HCT116 (cell line): ENCODE results near the gene NPL. TPM values are rescaled to one million over a fixed set of nuclear protein-coding genes. Genes with fewer than 3 reads are reported as not detected.

Source experiments
- ATAC-seq: fragments of 200-7000 bp; cut with Tn5 transposase; 2 replicates; pipeline ENCODE4 v1.9.1; 2020; ENCODE audit warnings: mild to moderate bottlenecking, moderate library complexity
- BruUV-seq: library from RNA; stranded (reverse); fragments of 400-500 nt; replicated peaks from 2 replicates; lab custom pipeline; 2021; lab: Mats Ljungman, UMichigan
- CTCF ChIA-PET: fragments of 300-600 bp; sonication (Branson Sonifier 250); formaldehyde crosslinking; loops from one replicate; lab custom pipeline; 2021; ENCODE audit warnings: antibody characterized with exemption; lab: Charles Lee
- POLR2A ChIA-PET: fragments of 300-600, 350-600 bp; sonication (Branson Sonifier 250); formaldehyde crosslinking; loops from one replicate; lab custom pipeline; 2021; ENCODE audit warnings: antibody characterized with exemption; lab: Charles Lee
- RAD21 ChIA-PET, 2 experiments: fragments of 300-600 bp; sonication (Branson Sonifier 250); formaldehyde crosslinking; loops; one replicate each; lab custom pipeline; 2023; ENCODE audit warnings: low total read pairs in 2 of 2; ENCODE audit not compliant: uncharacterized antibody in 2 of 2, unreplicated experiment in 2 of 2, low non-redundant PET in 1 of 2; lab: Charles Lee
- DNase-seq: peaks from one replicate; pipeline ENCODE4 v3.0.0-alpha.2; 2010; ENCODE audit warnings: low read depth, low spot score
- H2AFZ ChIP-seq: fragments of 200-600 bp; shearing (Covaris generic), sonication (generic); 2 replicates; pipeline ENCODE4 v1.6.1; 2017; ENCODE audit warnings: low read depth, mixed run types, mixed read lengths, antibody characterized with exemption, low read length; ENCODE audit not compliant: poor library complexity, severe bottlenecking
- H3K27ac ChIP-seq: 2 replicates; pipeline ENCODE4 v1.5.1; 2012; ENCODE audit warnings: low read depth, low read length
- H3K27me3 ChIP-seq: fragments of 200-600 bp; sonication (generic); 2 replicates; pipeline ENCODE4 v1.6.1; 2016; ENCODE audit warnings: mixed run types, low read length, mixed read lengths; ENCODE audit not compliant: insufficient read depth
- H3K36me3 ChIP-seq, 2 experiments: fragments of 200-500 bp in 1 of 2; fragments of 200-600 bp in 1 of 2; sonication (Bioruptor generic) in 1 of 2; sonication (generic) in 1 of 2; 2 replicates each; pipeline versions ENCODE4 v1.5.1 to v1.6.1; 2014 to 2016; ENCODE audit warnings: low read length in 2 of 2, inconsistent platforms in 1 of 2, mixed read lengths in 1 of 2, mixed run types in 1 of 2; ENCODE audit not compliant: insufficient read depth in 2 of 2, control insufficient read depth in 1 of 2
- H3K4me1 ChIP-seq, 2 experiments: fragments of 200-600 bp in 1 of 2; sonication (generic) in 1 of 2; 2 replicates each; pipeline versions ENCODE4 v1.5.1 to v1.6.1; 2012 to 2017; ENCODE audit warnings: low read length in 2 of 2, inconsistent platforms in 1 of 2, mild to moderate bottlenecking in 1 of 2, mixed read lengths in 1 of 2, mixed run types in 1 of 2, moderate library complexity in 1 of 2; ENCODE audit not compliant: insufficient read depth in 2 of 2, control insufficient read depth in 1 of 2
- H3K4me2 ChIP-seq: fragments of 200-600 bp; sonication (generic); 2 replicates; pipeline ENCODE4 v1.6.1; 2017; ENCODE audit warnings: mixed run types, low read length, mixed read lengths
- H3K4me3 ChIP-seq, 2 experiments: fragments of 200-600 bp in 1 of 2; sonication (generic) in 1 of 2; replicated peaks in 1 of 2; 2 replicates each; pipeline ENCODE4 v1.5.1; 2011 to 2016; ENCODE audit warnings: low read length in 2 of 2, control low read depth in 1 of 2, low read depth in 1 of 2, mild to moderate bottlenecking in 1 of 2, mixed read lengths in 1 of 2, mixed run types in 1 of 2
- H3K79me2 ChIP-seq: fragments of 200-600 bp; sonication (generic); 2 replicates; pipeline ENCODE4 v1.6.1; 2017; ENCODE audit warnings: mild to moderate bottlenecking, mixed run types, low read length, moderate library complexity, mixed read lengths; ENCODE audit not compliant: insufficient read depth
- H3K9ac ChIP-seq: fragments of 200-600 bp; sonication (generic); 2 replicates; pipeline ENCODE4 v1.6.1; 2016; ENCODE audit warnings: low read length, mixed read lengths
- H3K9me2 ChIP-seq: fragments of 200-600 bp; sonication (generic), shearing (Covaris generic); 2 replicates; pipeline ENCODE4 v1.6.1; 2017; ENCODE audit warnings: mixed run types, mild to moderate bottlenecking, moderate library complexity; ENCODE audit not compliant: insufficient read depth
- H3K9me3 ChIP-seq, 2 experiments: fragments of 200-500 bp in 1 of 2; fragments of 200-600 bp in 1 of 2; sonication (Bioruptor generic) in 1 of 2; sonication (generic) in 1 of 2; 2 replicates each; pipeline ENCODE4 v1.6.1; 2014 to 2017; ENCODE audit warnings: low read length in 2 of 2, mixed read lengths in 2 of 2, inconsistent platforms in 1 of 2, low read depth in 1 of 2, mild to moderate bottlenecking in 1 of 2, mixed run types in 1 of 2, moderate library complexity in 1 of 2; ENCODE audit not compliant: control insufficient read depth in 1 of 2, insufficient read depth in 1 of 2
- H4K20me1 ChIP-seq: fragments of 200-600 bp; sonication (generic), shearing (Covaris generic); 2 replicates; pipeline ENCODE4 v1.6.1; 2017; ENCODE audit warnings: mixed run types, mild to moderate bottlenecking, moderate library complexity; ENCODE audit not compliant: insufficient read depth
- ATF3 ChIP-seq: IDR thresholded peaks from 2 replicates; pipeline ENCODE4 v1.6.1; 2012
- CBX3 ChIP-seq: IDR thresholded peaks from 2 replicates; pipeline ENCODE4 v1.6.1; 2012; ENCODE audit warnings: low read depth
- EGR1 ChIP-seq: IDR thresholded peaks from 2 replicates; pipeline ENCODE4 v1.6.1; 2012; ENCODE audit warnings: low read depth
- ELF1 ChIP-seq: IDR thresholded peaks from 2 replicates; pipeline ENCODE4 v1.6.1; 2012; ENCODE audit warnings: low read depth, borderline replicate concordance
- EZH2phosphoT487 ChIP-seq: fragments of 200-600 bp; IDR thresholded peaks from 2 replicates; pipeline ENCODE4 v1.6.1; 2018; ENCODE audit warnings: antibody characterized with exemption, borderline replicate concordance
- FOSL1 ChIP-seq: IDR thresholded peaks from 2 replicates; pipeline ENCODE4 v1.6.1; 2012; ENCODE audit warnings: low read depth
- JUND ChIP-seq: IDR thresholded peaks from 2 replicates; pipeline ENCODE4 v1.6.1; 2012
- MAX ChIP-seq: IDR thresholded peaks from 2 replicates; pipeline ENCODE4 v1.6.1; 2012
- POLR2A ChIP-seq: IDR thresholded peaks from 2 replicates; pipeline ENCODE4 v1.7.0; 2011; ENCODE audit warnings: borderline replicate concordance; ENCODE audit not compliant: insufficient read depth, insufficient read length; ENCODE audit errors: extremely low read depth
- POLR2AphosphoS5 ChIP-seq: IDR thresholded peaks from 2 replicates; pipeline ENCODE4 v1.6.1; 2011; ENCODE audit warnings: mild to moderate bottlenecking, low read depth, low read length, moderate library complexity
- RAD21 ChIP-seq: IDR thresholded peaks from 2 replicates; pipeline ENCODE4 v1.6.1; 2012; ENCODE audit warnings: low read depth, mild to moderate bottlenecking
- SIN3A ChIP-seq: IDR thresholded peaks from 2 replicates; pipeline ENCODE4 v1.6.1; 2012; ENCODE audit warnings: low read depth
- SRF ChIP-seq: IDR thresholded peaks from 2 replicates; pipeline ENCODE4 v1.6.1; 2012; ENCODE audit warnings: low read depth
- ZBTB33 ChIP-seq: IDR thresholded peaks from 2 replicates; pipeline ENCODE4 v1.6.1; 2011; ENCODE audit warnings: mild to moderate bottlenecking, low read length, moderate library complexity; ENCODE audit not compliant: insufficient replicate concordance; ENCODE audit errors: extremely low read depth
- ZFX ChIP-seq: fragments of 450-650 bp; IDR thresholded peaks from 2 replicates; pipeline ENCODE4 v1.6.1; 2017
- intact Hi-C: fragments of 100-400 bp; cut with micrococcal nuclease; formaldehyde crosslinking; loops from 2 replicates; pipeline ENCODE4 v1.10.0; 2022
- total RNA-seq: library from RNA; stranded (reverse); gene quantifications from one replicate; pipeline ENCODE4 v1.2.1, GENCODE V29; 2021; ENCODE audit not compliant: unreplicated experiment

NPL gene
- total RNA-seq, 1 experiment from 2014 or later = 0.39 TPM

- ChIA-PET RAD21 (no interaction called here), CTCF (no interaction called here), POLR2A (no interaction called here)
- peaks cover 7 to 21% of the 10 kb centered on the region in 2 experiments; a peak in 3 of 4 replicates for H3K4me1 ChIP-seq
- no peak overlapping the region for H3K27ac ChIP-seq
- no TSS peak for BruUV-seq
- intact Hi-C loops = no loop called here
- H3K4me2 ChIP-seq = no peak overlapping the region
- no peak overlapping the region for H3K4me3 ChIP-seq
- H3K9me3 ChIP-seq = no peaks in the 10 kb centered on the region
- peaks cover 56% of the 10 kb centered on the region; the same call in 1 of the 2 replicates for H4K20me1 ChIP-seq
- TF ChIP-seq EGR1 = no peak
- no peak for TF ChIP-seq SRF
- no peak for DNase-seq
- H3K27me3 ChIP-seq = no peaks in the 10 kb centered on the region
- ATAC-seq = no peak
- no peak overlapping the region for H3K9ac ChIP-seq
- no peaks in the 10 kb centered on the region for H3K9me2 ChIP-seq
- H2AFZ ChIP-seq = no peak overlapping the region
- H3K36me3 ChIP-seq = peaks cover 40 to 42% of the 10 kb centered on the region in 2 experiments
- peaks cover 81% of the 10 kb centered on the region for H3K79me2 ChIP-seq
Measured at GRCh38 chr1:182842265-182842664, 52.7 kb downstream of the NPL start.

- ATAC-seq (no peak), DNase-seq (no peak)
- RAD21 ChIA-PET = no interaction called here
- no TSS peak for BruUV-seq
- H3K4me3 ChIP-seq = no peak overlapping the region
- no peak overlapping the region for H2AFZ ChIP-seq
- CTCF ChIA-PET = no interaction called here
- peaks cover 7 to 12% of the 10 kb centered on the region in 2 experiments; a peak in 3 of 4 replicates for H3K4me1 ChIP-seq
- intact Hi-C loops = no loop called here
- no peaks in the 10 kb centered on the region for H3K9me3 ChIP-seq
- H3K27ac ChIP-seq = no peak overlapping the region
- no peaks in the 10 kb centered on the region for H3K9me2 ChIP-seq
- H4K20me1 ChIP-seq = peaks cover 84% of the 10 kb centered on the region; the same call in 1 of the 2 replicates
- H3K79me2 ChIP-seq = peaks cover 100% of the 10 kb centered on the region
- no peak overlapping the region for H3K9ac ChIP-seq
- no peaks in the 10 kb centered on the region for H3K27me3 ChIP-seq
- peaks cover 52 to 60% of the 10 kb centered on the region in 2 experiments for H3K36me3 ChIP-seq
- no peak overlapping the region for H3K4me2 ChIP-seq
- no peak for TF ChIP-seq EGR1
- no peak for TF ChIP-seq JUND
- TF ChIP-seq ZBTB33 = no peak
- TF ChIP-seq ZFX = no peak
- TF ChIP-seq SRF = no peak
- no peak for TF ChIP-seq POLR2A
- TF ChIP-seq EZH2phosphoT487 = no peak
- no peak for TF ChIP-seq ELF1
- no peak for TF ChIP-seq FOSL1
- TF ChIP-seq POLR2AphosphoS5 = no peak
- no peak for TF ChIP-seq CBX3
- TF ChIP-seq RAD21 = no peak
- no peak for TF ChIP-seq MAX
- no peak for TF ChIP-seq ATF3
- no peak for TF ChIP-seq SIN3A
- POLR2A ChIA-PET = no interaction called here
Measured at GRCh38 chr1:182845379-182845778, 55.8 kb downstream of the NPL start.
